ENCODE results near the gene NDUFS4. TPM values are rescaled to one million over a fixed set of nuclear protein-coding genes. Genes with fewer than 3 reads are reported as not detected.

The NDUFS4 gene
- total RNA-seq, 4 donors from 2014 or later, result 79.5 to 158 (median 115) TPM

- no peak for TF ChIP-seq CTCF (IDR thresholded peaks at IDR 0.05; ENCODE audit: low read depth)
These were observed 11.0 kb downstream of the NDUFS4 start for GRCh38 chr5:53571403-53571802.

DNA sequence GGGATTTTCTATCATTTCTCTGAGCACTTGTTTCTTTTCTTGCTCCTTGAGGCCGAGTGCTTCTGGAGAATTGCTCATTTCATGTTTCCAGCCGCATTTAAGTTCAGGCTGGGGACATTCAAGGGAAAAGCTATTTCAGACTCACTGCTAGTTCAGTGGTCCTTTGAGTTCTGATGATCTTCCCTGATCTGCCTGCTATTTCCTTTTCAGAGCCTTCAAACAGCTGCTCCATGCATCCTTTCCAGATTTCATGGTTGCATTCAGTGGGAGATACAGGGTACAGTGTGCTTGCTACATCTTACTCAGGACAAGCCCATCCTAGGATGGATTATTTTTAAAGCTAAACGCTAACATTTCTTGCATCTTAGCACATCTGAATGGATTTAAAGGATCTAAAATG lies 14.7 kb downstream of the NDUFS4 start:
- TF ChIP-seq CTCF (IDR thresholded peaks at IDR 0.05; ENCODE audit: low read depth), result no peak

GRCh38 chr5:53575831-53576230 lies 15.4 kb downstream of the NDUFS4 start:
- no peak for TF ChIP-seq CTCF (IDR thresholded peaks at IDR 0.05; ENCODE audit: low read depth)

- TF ChIP-seq CTCF (IDR thresholded peaks at IDR 0.05; ENCODE audit: low read depth), result no peak
These were observed 16.2 kb downstream of the NDUFS4 start for GRCh38 chr5:53576674-53577073.

GRCh38 chr5:53578854-53579253 lies 18.4 kb downstream of the NDUFS4 start:
- no peak for TF ChIP-seq CTCF (IDR thresholded peaks at IDR 0.05; ENCODE audit: low read depth)

DNA sequence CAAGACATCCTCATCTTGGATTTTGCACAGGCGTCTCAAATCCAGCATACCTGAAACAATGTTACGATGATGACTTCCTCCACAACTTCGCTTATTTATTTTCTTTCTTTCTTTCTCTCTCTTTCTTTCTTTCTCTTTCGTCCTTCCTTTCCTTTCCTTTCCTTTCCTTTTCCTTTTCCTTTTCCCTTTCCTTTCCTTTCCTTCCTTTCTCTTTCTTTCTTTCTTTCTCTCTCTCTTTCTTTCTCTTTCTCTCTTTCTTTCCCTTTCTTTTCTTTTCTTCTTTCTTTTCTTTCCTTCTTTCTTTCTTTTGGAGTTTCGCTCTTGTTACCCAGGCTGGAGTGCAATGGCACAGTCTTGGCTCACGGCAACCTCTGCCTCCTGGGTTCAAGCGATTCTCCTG lies 20.1 kb downstream of the NDUFS4 start:
- TF ChIP-seq CTCF (IDR thresholded peaks at IDR 0.05; ENCODE audit: low read depth), result no peak

GRCh38 chr5:53582225-53582624 lies 21.8 kb downstream of the NDUFS4 start:
- no peak for TF ChIP-seq CTCF (IDR thresholded peaks at IDR 0.05; ENCODE audit: low read depth)

Data from subcutaneous adipose tissue (tissue), 4 donors.